OCI-LY7 (cell line): ENCODE measurements around the gene PPP2R2B.

ENCODE experiments used
- CTCF ChIP-seq: fragments of 200-600 bp; sonication (generic); conservative IDR thresholded peaks from 2 replicates; pipeline ENCODE4 v1.5.1; 2014; ENCODE audit warnings: mild to moderate bottlenecking, antibody characterized with exemption, low read length, moderate library complexity, mixed read lengths
- EZH2phosphoT487 ChIP-seq: fragments of 200-600 bp; sonication (generic); IDR thresholded peaks from 2 replicates; pipeline ENCODE4 v1.6.1; 2018; ENCODE audit warnings: low read depth, borderline replicate concordance, mild to moderate bottlenecking, mixed run types, antibody characterized with exemption, low read length, moderate library complexity, mixed read lengths

- no peak for TF ChIP-seq CTCF
- TF ChIP-seq EZH2phosphoT487: no peak
These were observed 290.1 kb downstream of the PPP2R2B start for GRCh38 chr5:146588331-146589027.
